ACHN (cell line): ENCODE data around the gene SLC30A3.

Experiments used
- DNase-seq: peaks from one replicate; pipeline ENCODE4 v3.0.0-alpha.2; 2015
- in situ Hi-C: cut with HindIII; loops from 2 replicates; pipeline ENCODE4 v1.10.0; 2017; ENCODE audit warnings: low sequenced_read_pairs, low pct_ligation_motif_present, low pct_unique_long_range_greater_than_20kb

Gene SLC30A3

DNA sequence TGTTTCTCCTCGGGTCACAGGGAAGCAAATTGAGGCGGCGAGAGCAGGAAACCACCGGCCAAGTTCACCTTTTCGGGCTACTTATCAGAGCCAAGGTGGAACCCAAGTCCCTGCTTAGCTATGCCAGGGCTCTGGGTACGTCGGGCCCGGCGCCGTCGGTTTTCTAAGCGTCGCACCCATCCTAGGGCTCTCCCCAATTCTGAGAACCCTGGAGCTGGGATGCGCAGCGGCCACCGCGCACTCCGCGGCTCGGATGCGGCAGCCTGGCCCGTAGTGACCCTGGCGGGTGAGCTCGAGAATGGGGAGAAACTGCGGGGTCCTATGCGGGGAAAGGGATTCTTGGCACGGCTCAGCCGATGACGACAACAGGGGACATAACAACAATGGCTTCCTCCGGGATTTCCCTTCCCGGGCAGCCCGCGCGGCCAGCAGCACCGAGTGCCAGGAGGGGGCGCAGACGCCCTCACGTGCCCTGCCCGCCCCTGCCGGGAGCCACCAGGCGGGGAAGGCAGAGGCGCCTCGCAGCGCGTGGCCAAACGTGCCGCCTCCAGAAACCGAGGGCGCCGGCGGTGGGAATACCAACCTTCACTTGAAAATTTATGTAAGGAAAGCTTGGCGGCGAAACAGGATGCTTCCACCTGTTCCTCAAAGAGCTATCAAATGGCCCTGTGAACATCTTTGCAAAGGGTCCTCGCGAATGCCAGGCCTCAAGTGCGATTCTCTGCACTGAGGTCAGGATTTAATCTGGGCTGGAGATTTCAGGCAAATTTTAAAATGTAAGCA lies 2.1 kb upstream of the SLC30A3 start:
- in situ Hi-C loops: no loop called here
- peak; percentile 74 for DNase-seq

DNA sequence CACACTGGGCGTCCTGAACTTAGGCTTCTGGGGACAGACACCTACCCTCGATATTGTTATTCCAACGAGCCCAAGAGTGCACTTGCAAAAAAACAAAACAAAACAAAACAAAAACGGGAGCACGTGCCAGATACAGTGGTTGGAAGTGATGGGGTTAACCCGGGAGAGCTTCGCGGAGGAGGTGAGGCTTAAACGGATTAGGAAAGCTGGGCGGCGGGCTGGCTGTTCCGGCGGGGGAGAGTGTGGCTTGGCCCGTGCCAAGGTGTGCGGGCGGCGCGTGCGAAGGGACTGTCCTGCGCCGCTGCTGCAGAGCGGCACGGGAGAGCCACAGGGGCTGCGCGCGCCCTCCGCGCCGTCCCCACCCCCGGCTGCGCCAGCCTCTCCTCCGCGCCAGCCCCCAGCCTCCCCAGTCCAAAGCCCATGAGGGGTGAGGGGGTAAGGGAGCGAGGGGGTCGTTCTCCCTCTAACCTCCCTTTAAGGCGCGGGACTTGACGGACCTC lies 1.5 kb upstream of the SLC30A3 start:
- in situ Hi-C loops: no loop called here

DNA sequence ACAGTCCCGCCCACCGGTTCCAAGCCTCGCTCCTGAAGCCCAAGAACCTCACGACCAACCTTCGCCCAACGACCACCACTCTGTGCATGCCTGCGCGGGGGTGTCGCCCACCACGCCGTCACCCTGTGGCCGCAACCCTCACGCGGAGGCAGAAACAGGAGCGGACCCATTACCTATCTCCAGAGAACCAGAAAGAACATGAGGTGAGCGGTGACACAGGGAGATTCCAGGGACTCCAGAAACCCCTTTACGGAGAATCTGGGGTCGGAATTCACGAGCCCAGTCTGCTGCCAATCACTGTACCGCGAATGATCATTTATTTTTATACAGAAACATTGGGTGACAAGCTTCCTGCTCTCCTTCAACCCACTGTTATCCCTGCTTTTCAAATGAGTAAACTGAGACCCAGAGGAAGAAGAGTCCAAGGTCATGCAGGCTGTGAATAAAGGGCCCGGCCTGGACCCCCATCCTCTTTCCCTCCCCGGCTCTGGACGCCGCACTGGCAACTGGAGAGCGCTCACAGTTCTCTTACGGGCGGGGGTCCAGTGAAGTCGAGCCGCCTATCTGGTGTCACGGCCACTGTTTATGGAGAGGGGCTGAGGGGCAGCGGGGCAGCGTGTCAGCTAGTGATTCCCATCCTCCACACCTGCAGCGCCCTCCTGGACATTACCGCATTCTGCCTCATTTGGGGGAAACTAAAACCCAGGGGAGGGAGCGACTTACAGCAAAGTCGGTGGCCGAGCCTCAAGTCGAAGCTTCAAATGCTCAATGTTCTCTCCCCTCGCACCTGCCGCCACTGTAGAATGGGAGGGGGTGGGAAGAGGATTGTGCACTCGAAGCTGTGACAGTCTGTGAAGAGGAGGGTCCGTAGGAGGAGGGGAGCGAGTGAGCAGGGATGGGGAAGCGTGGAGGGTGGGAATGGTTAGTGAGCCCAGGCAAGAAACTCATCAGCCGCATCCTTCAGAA lies 723 bp upstream of the SLC30A3 start:
- DNase-seq: no peak
- in situ Hi-C loops: no loop called here

More for the DNA sequence above, 1.5 kb upstream of the SLC30A3 start:
- DNase-seq: no peak

DNA sequence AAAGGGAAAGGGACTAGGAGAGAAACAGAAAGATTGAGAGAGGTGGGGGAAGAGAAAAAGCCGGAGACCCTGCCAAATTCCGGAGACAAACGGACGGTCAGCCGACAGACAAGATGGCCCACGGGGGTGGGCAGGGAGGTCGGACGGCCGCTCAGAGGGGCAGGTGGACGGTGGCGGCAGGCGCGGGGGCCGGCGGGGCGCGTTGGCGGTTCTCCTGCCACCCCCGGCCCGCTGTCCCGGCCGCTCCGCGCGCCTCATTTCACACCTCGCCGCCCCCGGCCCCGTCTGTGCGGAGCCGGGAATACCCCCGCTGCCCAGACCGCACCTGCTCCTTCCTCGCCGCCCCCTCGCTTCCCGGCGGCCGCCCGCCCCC lies 935 bp downstream of the SLC30A3 start:
- DNase-seq: no peak
- in situ Hi-C loops: no loop called here

DNA sequence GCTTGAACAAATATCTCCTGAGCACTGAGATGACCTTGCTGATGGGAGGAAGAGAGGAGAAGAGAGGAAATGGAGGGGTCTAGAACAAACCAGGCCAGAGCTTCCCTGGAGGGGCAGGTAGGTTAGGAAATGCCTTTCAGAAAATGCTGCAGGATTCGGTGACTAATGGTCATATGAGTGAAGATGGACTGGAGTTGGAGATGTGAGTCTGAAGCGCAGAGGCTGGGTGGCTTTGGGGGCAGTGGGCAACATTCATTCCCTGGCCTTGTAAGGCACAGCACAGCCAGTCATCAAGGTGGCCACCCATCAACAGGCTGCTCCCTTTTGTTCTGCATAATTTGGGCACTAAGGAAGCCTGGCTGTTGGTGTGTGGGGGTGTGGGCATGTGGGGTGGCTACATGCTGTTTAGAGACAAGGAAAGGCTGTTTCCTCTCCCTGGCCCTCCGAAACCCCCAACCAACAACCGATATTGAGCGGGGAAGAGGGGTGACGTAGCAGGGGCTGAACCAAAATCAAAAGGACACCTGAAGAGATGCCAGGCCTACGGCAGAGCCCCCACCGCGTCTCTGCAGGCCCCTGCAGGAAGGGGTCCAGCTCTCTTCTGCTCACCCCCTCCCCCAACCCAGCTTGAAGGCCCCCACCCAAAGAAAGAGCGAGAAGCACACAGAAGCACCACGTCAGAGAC lies 1.5 kb downstream of the SLC30A3 start:
- in situ Hi-C loops: no loop called here
- DNase-seq: no peak

DNA sequence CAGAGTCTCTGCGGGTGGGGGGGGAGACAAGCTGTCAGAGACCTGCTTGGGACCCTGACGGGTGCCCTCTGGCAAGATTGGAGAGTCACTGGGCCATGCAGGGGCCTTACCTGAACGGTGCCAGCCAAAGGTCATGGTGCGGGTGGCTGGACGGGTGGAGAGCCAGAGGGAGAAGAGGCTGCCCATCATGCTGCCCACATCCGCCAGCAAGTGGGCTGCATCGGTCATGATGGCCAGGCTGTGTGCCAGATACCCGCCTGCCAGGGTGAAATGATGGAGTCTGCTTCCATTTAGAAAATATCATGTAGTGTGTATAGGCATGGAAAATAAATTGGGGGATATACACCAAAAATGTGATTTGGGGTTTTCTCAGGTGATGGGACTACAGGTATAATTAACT lies 4.8 kb downstream of the SLC30A3 start:
- in situ Hi-C loops: no loop called here
- no peak for DNase-seq

DNA sequence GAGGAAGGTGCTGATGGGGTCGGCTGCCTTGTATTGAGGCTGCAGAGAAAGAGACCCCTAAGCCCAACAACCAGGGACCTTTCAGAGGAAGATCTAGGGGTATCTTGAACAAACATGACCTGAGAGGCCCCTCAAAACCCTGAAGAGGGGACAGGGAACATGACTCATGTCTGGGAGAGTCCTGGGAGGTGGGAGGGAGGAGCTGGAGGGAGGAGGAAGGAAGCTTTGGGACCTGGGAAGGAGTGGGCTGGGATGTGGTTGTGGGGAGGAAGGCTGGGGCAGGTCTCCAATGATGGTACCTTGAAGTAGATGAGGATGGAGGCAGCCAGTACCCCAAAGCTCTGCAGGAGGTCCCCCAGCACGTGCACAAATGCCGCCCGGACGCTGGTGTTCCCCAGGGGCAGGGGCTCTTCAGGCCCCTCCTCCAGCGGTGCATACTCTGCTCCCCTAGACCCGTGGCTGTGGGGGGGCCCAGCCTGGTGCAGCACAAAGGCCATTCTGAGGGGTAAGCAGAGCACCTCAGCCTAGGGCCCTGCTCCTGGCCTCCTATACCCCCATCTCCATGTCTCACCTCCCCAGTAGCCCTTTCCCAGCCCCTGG lies 5.9 kb downstream of the SLC30A3 start:
- DNase-seq: no peak

DNA sequence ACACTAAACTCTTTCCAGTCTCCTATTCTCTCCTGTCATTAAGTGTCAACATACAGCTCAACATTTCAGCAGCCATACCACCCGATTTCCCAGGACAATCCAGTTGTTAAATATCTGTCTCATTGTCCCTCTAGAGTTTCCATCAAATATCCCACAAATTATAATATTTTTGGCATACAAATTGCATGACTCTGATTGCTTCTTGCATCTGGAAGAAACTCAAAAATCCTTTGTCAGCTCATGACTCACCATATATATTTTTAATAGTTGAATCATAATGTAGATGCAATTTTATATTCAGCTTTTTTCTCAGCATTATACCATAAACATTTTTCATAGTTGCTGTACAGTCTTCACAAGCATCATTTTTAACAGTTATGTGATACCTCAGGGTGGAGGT lies 7.2 kb downstream of the SLC30A3 start:
- no peak for DNase-seq
- in situ Hi-C loops: no loop called here

More for the DNA sequence above, 5.9 kb downstream of the SLC30A3 start:
- in situ Hi-C loops: no loop called here

DNA sequence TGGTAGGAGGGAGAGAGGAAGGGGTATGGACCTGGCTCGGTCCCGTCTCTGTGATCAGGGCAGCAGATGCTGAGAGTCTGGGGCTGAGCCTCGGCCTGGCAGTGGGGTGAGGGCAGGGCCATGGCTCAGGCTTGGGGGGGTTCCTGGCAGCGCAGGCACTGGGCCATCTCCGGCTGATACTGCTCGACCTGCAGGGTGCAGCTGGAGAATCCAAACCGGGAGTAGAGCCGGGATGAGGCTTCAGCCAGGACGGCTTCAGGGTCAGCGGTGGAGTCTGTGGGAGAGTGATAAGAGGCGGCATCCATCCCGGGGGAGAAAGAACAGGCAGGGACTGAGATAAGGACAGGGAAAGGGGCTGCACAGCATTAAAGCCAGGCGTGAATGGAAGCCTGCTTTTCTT lies 7.7 kb downstream of the SLC30A3 start:
- in situ Hi-C loops: no loop called here
- no peak for DNase-seq

DNA sequence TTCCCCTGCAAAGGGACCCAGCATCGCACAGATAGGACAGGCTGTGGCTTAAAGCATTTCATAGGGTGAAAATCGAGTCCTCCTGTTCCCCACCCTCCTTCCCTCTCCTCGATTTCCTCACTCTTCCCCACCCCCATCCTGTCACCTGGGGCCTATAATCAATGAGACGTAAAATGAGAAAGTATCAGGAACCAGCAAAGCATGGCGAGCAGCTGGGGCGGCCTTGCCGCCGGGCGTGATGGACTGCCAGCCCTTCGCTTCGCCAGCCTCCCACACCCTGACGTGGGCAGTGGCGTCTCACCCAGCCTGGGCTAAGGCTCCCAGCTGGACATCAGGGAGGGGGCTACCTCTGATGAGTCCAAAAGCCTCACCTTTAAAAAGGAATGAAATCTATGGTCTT lies 11.1 kb downstream of the SLC30A3 start:
- DNase-seq: no peak
- in situ Hi-C loops: no loop called here

DNA sequence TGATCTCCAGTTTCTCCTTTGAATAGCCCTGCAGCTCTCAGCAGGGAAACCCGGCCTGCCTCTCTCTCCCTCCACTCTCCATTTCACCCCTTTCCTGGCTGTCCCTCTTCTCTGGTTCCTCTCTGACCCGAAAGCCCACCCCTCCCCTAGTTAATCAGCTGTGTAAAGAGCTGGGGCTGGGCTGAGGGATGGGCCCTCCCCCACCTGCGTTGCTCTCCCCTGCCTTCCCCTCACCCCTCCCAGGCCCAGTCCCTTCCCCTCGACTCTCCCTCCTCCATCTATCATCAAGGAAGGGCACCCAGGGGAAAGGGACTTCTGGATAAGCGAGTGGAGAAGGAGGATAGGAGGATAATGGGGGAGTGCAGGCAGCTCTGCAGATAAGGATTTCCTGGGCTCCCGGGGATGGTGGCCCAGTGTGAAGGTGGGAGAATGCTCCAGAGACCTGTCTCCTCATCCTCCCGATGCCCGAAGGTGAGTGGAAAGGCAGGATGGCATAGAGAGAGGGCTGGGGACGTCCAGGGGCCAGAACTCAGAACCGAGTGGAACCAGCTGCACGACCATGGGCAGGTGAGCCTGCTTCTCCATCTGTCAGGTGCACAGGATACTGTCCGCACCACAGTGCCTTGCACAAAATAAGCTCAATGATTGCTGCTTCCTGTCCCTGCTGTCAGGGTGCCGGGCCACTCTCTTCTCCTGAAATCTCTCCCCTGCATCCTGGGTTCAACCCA lies 12.0 kb downstream of the SLC30A3 start:
- in situ Hi-C loops: no loop called here

DNA sequence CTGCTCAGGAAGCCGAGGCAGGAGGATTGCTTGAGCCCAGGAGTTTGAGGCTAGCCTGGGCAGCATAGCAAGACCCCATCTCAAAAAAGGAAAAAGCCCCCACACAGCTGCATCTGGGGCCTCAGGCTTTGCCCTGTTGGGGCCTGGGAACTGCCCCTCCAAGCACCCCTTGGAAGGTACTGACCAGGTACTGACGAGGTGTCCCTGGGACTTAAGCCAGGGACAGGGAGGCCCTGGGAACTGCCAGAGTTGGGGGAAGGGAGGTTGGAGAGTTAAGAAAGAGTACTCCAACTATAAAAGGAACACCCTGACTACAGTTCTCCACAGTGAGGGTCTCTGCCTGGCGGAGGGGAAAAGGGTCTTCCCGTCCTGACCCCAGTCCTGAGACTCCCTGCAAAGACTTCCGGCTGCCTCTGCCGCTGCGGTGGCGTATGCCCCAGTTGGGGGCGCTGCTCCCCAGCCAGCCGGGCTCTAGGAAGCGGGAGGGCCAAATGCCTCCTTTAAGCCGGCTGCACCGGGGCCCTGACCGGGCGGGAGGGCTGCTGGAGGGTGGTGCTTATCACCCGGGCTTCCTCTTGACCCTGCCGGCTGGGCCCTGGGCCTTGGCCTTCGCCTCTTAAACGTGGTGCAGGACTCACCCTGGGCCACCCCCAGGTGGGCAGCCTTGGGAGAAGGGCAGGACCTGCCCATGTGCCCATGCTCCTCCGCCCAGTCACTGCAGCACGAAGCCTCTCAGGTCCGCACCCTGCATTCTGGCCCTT lies 12.8 kb downstream of the SLC30A3 start:
- DNase-seq: peak; percentile 50
- in situ Hi-C loops: no loop called here

More for the DNA sequence above, 12.0 kb downstream of the SLC30A3 start:
- DNase-seq: no peak

DNA sequence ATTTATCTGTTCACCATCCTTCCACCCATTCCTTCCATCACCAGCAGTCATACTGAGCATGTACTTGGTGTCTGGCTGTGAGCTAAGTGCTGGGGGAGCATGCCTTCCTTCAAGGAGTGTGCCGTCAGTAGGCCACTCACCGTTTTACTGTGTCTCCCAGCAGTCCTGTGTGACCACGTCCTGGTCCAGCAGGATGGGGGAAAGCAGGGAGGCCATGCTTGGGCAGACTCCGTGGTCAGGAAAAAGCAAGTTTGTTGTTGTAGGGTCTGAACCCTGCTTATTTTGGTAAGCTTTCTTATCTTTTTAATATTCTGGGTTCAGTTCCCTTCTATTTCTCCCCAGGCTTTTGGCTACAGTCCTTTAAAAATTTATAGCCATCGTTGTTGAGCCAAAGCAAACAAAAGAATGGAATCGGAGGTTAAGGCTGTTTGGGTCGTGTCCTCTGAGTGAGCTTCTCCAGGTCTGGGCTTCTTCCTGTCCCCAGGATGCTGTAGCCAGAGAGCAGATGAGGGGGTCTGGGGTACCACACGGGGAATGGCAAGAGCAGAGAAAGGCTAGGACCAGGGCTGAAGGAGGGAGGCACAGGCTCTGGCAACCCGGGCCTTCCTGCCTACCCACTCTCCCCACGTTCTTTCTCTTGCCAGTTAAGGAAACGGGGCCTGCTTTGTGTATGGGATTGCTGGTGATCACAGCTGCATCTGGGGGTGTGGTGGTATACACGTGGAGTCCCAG lies 13.5 kb downstream of the SLC30A3 start:
- in situ Hi-C loops: no loop called here
- DNase-seq: no peak

DNA sequence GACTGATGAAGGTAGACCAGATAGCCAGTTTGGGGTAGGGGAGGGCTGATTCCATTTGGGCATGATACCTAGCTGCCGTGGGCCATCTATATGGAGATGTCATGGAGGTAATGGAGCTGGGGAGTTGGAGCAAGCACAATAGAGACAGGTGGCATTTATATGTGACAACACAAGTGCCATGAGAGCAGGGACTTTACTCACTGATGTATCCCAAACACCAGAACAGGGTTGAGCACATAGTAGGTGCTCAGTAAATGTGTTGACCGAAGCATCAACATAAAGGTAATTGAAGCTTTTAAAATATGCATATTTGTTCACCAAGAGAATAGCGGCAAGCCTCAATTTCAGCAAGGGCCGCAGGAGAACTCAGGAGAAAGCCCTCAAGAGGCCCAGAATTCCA lies 15.0 kb downstream of the SLC30A3 start:
- DNase-seq: no peak
- in situ Hi-C loops: no loop called here

DNA sequence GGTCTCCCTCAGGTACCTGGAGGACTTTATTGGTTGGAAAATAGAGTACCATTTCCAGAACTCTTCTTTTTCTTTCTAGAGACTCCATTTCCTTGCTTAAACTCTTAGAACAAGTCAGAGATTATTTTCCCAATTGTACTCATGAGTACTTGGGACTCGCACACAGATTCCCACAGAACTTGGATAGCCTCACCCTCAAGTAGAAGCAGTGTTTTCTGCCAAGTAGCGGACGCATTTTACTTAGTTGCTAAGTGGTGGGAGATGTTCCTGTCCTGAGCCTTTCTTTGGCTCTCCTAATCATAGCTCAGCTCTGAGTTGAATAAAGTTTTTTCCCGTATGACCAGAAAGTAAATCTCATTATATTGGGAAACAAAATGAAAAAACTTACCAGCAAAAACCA lies 17.2 kb downstream of the SLC30A3 start:
- in situ Hi-C loops: no loop called here
- no peak for DNase-seq

DNA sequence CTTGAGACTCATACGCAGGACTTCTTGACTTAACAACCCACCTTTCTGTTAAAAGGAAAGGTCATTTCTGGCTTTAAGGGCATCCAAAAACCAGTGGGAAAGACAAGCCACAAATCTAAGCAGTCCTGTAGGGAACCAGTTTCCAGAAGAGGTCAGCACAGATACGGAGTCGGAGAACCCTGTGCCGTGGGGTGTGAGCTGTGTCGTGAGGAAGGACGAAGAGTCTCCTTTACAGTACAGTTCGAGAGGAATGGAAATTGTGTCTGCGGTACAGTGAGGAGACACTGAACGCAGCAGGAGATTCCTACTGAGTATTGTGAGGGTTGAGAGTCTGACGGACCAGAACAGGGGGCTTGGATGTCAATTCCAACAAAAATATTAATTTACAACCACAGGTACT lies 17.7 kb downstream of the SLC30A3 start:
- in situ Hi-C loops: no loop called here
- DNase-seq: no peak
